Stimulated activated CD4-positive, alpha-beta T cell treated with anti-CD3 and anti-CD28 coated beads, Interleukin-1b, Interleukin-23, amount 100 ng/mL, for 48 hours (primary cell): ENCODE measurements around the gene PNPT1.
"Not testable (repeated sequence)": the region's sequence is repeated elsewhere in the genome, so short reads cannot be mapped to it uniquely, and the experiment has no call there.

Experiments
- DNase-seq: peaks from one replicate; pipeline ENCODE4 v3.0.0-alpha.2; 2020

PNPT1 gene

GRCh38 chr2:55653255-55653654 is 40.4 kb downstream of the PNPT1 start:
- DNase-seq, result no peak

GRCh38 chr2:55649211-55649610 is 44.4 kb downstream of the PNPT1 start:
- no peak for DNase-seq

GRCh38 chr2:55636831-55637230 is 56.8 kb downstream of the PNPT1 start:
- DNase-seq, result no peak

- DNase-seq, result no peak
These were observed 64.7 kb downstream of the PNPT1 start for GRCh38 chr2:55628931-55629330.

- DNase-seq, result no peak
These were observed 65.7 kb downstream of the PNPT1 start for GRCh38 chr2:55627915-55628314.

GRCh38 chr2:55621802-55622201 is 71.8 kb downstream of the PNPT1 start:
- no peak for DNase-seq

GRCh38 chr2:55620123-55620779 is 73.4 kb downstream of the PNPT1 start:
- DNase-seq, result no peak

- DNase-seq, result peak; percentile 57
These were observed 75.2 kb downstream of the PNPT1 start for GRCh38 chr2:55618275-55619055.

GRCh38 chr2:55618025-55618274 is 75.7 kb downstream of the PNPT1 start:
- DNase-seq, result no peak

- DNase-seq, result peak; percentile 99
These were observed 76.2 kb downstream of the PNPT1 start, which contains the start of gene PPP4R3B for GRCh38 chr2:55617175-55618024. Gene PPP4R3B, minus strand, starts transcription at chr2:55617622. Its CDS starts 337 bp downstream, at chr2:55617285.

GRCh38 chr2:55616551-55617174 is 77.0 kb downstream of the PNPT1 start:
- peak; percentile 19 for DNase-seq

- DNase-seq, result no peak
These were observed 81.6 kb downstream of the PNPT1 start for GRCh38 chr2:55611997-55612396.

- no peak for DNase-seq
These were observed 82.5 kb downstream of the PNPT1 start for GRCh38 chr2:55610954-55611743.

- DNase-seq, result no peak
These were observed 83.6 kb downstream of the PNPT1 start for GRCh38 chr2:55609938-55610578.

GRCh38 chr2:55609193-55609794 is 84.3 kb downstream of the PNPT1 start:
- no peak for DNase-seq

GRCh38 chr2:55607717-55608116 is 85.9 kb downstream of the PNPT1 start:
- DNase-seq, result no peak

- DNase-seq, result no peak
These were observed 89.5 kb downstream of the PNPT1 start for GRCh38 chr2:55604027-55604565.

GRCh38 chr2:55601849-55602248 is 91.8 kb downstream of the PNPT1 start:
- no peak for DNase-seq

- DNase-seq, result no peak
These were observed 95.4 kb downstream of the PNPT1 start for GRCh38 chr2:55598056-55598795.

GRCh38 chr2:55596795-55597194 is 96.8 kb downstream of the PNPT1 start:
- not testable (repeated sequence) for DNase-seq
